Retinal pigment epithelial cell (primary cell): ENCODE results near the gene APCDD1L.
A peak's percentile ranks its signal among the peaks of the same experiment; 100 is the strongest.

ENCODE experiments used
- DNase-seq: peaks from one replicate; pipeline ENCODE4 v3.0.0-alpha.2; 2010; ENCODE audit warnings: low read depth
- H3K4me3 ChIP-seq: 2 replicates; pipeline ENCODE4 v1.5.1; 2011; ENCODE audit warnings: mild to moderate bottlenecking, low read length, control low read depth, moderate library complexity
- TF ChIP-seq, protein P1 (sequence below): conservative IDR thresholded peaks from 2 replicates; pipeline ENCODE4 v1.5.1; 2011; ENCODE audit warnings: low read depth, low read length, control low read depth, inconsistent platforms

The APCDD1L gene

DNA sequence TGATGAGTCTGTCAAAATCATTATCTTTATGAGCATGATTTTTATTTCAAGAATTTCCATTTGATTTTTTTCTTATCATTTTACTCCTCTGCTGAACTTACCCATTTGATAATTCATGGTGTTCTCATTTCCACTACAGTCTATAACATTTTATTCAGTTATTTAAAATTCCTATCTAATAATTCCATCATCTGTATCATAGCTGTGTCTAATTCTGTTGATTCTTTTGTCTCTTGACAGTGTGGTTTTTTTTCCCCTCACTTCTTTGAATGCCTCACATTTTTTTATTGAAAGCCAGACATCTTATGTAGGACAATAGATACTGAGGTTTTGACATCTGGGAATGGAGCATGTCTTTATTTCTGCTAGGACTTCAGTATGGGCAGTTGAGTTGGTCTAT lies 16.5 kb upstream of the APCDD1L start:
- DNase-seq, result no peak
- no peak overlapping the region for H3K4me3 ChIP-seq
- TF ChIP-seq, protein P1, sequence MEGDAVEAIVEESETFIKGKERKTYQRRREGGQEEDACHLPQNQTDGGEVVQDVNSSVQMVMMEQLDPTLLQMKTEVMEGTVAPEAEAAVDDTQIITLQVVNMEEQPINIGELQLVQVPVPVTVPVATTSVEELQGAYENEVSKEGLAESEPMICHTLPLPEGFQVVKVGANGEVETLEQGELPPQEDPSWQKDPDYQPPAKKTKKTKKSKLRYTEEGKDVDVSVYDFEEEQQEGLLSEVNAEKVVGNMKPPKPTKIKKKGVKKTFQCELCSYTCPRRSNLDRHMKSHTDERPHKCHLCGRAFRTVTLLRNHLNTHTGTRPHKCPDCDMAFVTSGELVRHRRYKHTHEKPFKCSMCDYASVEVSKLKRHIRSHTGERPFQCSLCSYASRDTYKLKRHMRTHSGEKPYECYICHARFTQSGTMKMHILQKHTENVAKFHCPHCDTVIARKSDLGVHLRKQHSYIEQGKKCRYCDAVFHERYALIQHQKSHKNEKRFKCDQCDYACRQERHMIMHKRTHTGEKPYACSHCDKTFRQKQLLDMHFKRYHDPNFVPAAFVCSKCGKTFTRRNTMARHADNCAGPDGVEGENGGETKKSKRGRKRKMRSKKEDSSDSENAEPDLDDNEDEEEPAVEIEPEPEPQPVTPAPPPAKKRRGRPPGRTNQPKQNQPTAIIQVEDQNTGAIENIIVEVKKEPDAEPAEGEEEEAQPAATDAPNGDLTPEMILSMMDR, result no peak

GRCh38 chr20:58531063-58531462 lies 15.9 kb upstream of the APCDD1L start:
- no peak overlapping the region for H3K4me3 ChIP-seq
- DNase-seq, result no peak
- TF ChIP-seq, protein P1, result no peak

DNA sequence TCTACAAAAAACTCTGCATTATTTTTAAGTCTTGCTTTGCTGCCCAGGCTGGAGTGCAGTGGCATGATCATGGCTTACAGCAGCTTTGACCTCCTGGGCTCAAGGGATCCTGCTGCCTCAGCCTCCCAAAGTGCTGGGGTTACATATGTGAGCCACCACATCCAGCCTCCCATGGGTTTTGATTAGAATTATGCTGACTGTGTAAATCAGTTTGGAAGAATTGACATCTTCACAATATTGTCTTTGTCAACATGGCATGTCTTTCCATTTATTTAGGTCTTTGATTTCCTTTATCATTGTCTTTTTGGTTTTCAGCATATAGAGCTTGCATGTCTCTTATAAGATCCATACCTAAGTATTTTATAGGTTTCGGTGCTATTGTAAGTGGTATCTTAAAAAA lies 13.2 kb upstream of the APCDD1L start:
- TF ChIP-seq, protein P1, result no peak
- H3K4me3 ChIP-seq, result no peak overlapping the region
- no peak for DNase-seq

DNA sequence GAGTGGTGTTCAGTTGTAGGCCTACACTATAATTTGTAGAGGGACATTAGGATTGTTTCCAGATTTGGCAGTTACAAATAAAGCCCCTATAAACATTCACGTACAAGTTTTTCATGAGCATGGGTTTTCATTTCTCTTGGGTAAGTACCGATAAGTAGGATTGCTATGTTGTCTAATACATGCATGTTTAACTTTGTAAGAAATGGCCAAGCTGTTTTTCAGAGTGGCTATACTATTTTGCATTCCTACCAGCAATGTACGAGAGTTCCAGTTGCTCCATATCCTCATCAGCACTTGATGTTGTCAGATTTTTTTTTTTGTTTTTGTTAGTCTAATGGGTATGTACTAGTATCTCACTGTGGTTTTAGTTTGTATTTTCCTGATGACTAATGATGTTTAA lies 11.2 kb upstream of the APCDD1L start:
- H3K4me3 ChIP-seq, result no peak overlapping the region
- DNase-seq, result no peak
- TF ChIP-seq, protein P1, result no peak

- no peak for DNase-seq
- TF ChIP-seq, protein P1, result no peak
- H3K4me3 ChIP-seq, result no peak overlapping the region
These were observed 9.6 kb upstream of the APCDD1L start for GRCh38 chr20:58524814-58525213.

GRCh38 chr20:58523971-58524315 lies 8.7 kb upstream of the APCDD1L start:
- no peak overlapping the region for H3K4me3 ChIP-seq
- TF ChIP-seq, protein P1, result no peak
- no peak for DNase-seq

DNA sequence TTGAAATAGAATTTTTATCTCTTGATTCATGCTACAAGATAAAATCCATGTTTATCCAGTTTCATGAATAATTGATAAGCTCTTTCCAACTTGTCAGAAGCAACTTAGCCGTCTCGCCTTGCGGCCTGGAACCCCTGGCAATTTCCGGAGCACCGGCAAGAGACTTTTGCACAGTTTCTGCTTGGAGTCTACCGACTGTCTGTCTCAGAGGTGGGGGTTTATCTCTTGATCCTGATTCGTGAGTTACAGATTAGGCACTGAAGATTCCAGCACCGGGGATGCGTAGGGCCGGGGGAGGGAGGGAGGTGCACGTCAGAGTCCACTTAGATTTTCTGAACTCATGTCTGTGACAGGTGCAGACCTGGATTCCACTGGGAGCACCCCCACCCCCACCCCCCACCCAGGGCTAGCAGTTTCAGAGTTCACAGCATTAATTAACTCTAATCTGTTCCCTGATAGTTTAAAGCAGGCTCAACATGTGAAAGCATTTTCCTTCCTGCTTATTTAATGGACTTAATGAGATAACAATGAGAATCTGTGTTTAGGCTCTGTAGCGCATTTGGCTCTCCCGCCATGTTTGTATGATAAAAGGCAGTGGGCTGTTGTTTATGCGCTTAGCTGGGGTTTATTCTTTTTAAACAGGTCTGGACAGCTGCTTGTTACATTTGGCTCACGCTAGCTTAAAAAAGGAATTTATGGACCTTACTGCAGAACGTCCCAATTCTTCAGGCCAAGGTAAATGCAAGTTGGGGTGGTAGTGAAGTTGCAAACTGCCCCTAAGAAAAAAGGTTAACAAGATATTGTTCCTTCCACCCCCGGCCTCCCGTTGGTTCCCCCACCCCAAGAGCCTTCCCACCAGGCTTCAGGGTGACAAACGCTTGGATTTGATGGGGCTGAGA lies 8.1 kb upstream of the APCDD1L start:
- DNase-seq, result peak; percentile 47
- H3K4me3 ChIP-seq, result peak overlapping the region; percentile 24

More for the DNA sequence above, 8.1 kb upstream of the APCDD1L start:
- TF ChIP-seq, protein P1, result no peak
